ENCODE data around the gene FAM156A.
"Not testable (repeated sequence)": the region's sequence is repeated elsewhere in the genome, so short reads cannot be mapped to it uniquely, and the experiment has no call there.

DNA sequence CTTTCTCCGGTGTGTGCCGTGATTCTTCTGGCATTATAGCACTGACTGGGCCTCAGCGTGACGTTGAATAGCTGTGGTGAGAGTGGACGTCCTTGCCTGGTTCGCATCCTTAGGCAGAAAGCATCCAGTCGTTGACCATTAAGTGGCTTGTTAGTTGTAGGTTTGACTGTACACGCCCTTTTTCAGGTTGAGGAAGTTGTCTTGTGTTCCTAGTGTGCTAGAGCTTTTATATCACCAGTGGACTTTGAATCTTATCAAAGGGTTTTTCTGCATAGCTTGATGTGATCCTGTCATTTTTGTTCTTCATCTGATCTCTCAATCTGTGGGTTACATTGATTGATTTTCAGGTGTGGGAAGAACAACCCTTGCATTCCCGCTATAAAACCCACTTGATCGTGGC, 52.8 kb downstream of the FAM156A start:
- TF ChIP-seq POLR2A (IDR thresholded peaks at IDR 0.05; ENCODE audit: low read length); GATA1 (IDR thresholded peaks at IDR 0.05; ENCODE audit: low read depth, low read length): not testable (repeated sequence)

Measured in erythroblast (primary cell).